Central memory CD8-positive, alpha-beta T cell (primary cell): ENCODE results near the gene TMEM219.

Experiments used
- ATAC-seq: fragments of 150-1000 bp; cut with Tn5 transposase; replicated peaks from 2 replicates; pipeline ENCODE4 v1.10.0; 2022; ENCODE audit warnings: mild to moderate bottlenecking, moderate FRiP score, moderate number of reproducible peaks; ENCODE audit not compliant: poor library complexity, severe bottlenecking; ENCODE audit errors: extremely low read depth
- DNase-seq, 2 donors: peaks; one replicate each; pipeline ENCODE4 v3.0.0; 2021; ENCODE audit warnings: low spot score in 2 of 2
- H3K27ac Mint-ChIP-seq: one replicate; pipeline ENCODE4 v1.8.0; 2022; ENCODE audit warnings: low read depth, mild to moderate bottlenecking, moderate library complexity, mixed read lengths
- H3K27me3 Mint-ChIP-seq: one replicate; pipeline ENCODE4 v1.8.0; 2022; ENCODE audit warnings: mixed read lengths
- H3K36me3 Mint-ChIP-seq: one replicate; pipeline ENCODE4 v1.8.0; 2022; ENCODE audit warnings: mild to moderate bottlenecking, moderate library complexity, mixed read lengths; ENCODE audit not compliant: insufficient read depth
- H3K4me1 Mint-ChIP-seq: one replicate; pipeline ENCODE4 v1.8.0; 2022; ENCODE audit warnings: mixed read lengths
- H3K4me3 Mint-ChIP-seq: one replicate; pipeline ENCODE4 v1.8.0; 2022; ENCODE audit warnings: mild to moderate bottlenecking, moderate library complexity, mixed read lengths
- H3K9me3 Mint-ChIP-seq: one replicate; pipeline ENCODE4 v1.8.0; 2022; ENCODE audit warnings: mixed read lengths

The TMEM219 gene

GRCh38 chr16:29996766-29997250, 34.9 kb downstream of the TMEM219 start:
- Mint-ChIP-seq H3K27me3 (no peaks in the 10 kb centered on the region), H3K27ac (peak overlapping the region; percentile 96), H3K9me3 (no peaks in the 10 kb centered on the region), H3K36me3 (peaks cover 31% of the 10 kb centered on the region), H3K4me3 (peak overlapping the region; percentile 99), H3K4me1 (peaks cover 43% of the 10 kb centered on the region)
- DNase-seq (no peak), ATAC-seq (no peak)

GRCh38 chr16:29999605-30000004, 37.7 kb downstream of the TMEM219 start:
- H3K27ac Mint-ChIP-seq, result no peak overlapping the region
- no peak overlapping the region for H3K4me3 Mint-ChIP-seq
- ATAC-seq (no peak), DNase-seq (no peak)
- peaks cover 31% of the 10 kb centered on the region for H3K36me3 Mint-ChIP-seq
- H3K4me1 Mint-ChIP-seq, result peaks cover 43% of the 10 kb centered on the region
- no peaks in the 10 kb centered on the region for H3K9me3 Mint-ChIP-seq
- no peaks in the 10 kb centered on the region for H3K27me3 Mint-ChIP-seq

GRCh38 chr16:30000735-30001631, 39.1 kb downstream of the TMEM219 start:
- Mint-ChIP-seq H3K4me3 (no peak overlapping the region), H3K27me3 (no peaks in the 10 kb centered on the region), H3K27ac (no peak overlapping the region), H3K36me3 (peaks cover 21% of the 10 kb centered on the region), H3K4me1 (peaks cover 31% of the 10 kb centered on the region), H3K9me3 (no peaks in the 10 kb centered on the region)
- DNase-seq (no peak), ATAC-seq (no peak)

- H3K9me3 Mint-ChIP-seq, result no peaks in the 10 kb centered on the region
- H3K27me3 Mint-ChIP-seq, result peaks cover 1% of the 10 kb centered on the region
- DNase-seq (no peak), ATAC-seq (no peak)
- H3K27ac Mint-ChIP-seq, result peak overlapping the region; percentile 41
- H3K4me1 Mint-ChIP-seq, result peaks cover 20% of the 10 kb centered on the region
- peaks cover 10% of the 10 kb centered on the region for H3K36me3 Mint-ChIP-seq
- no peak overlapping the region for H3K4me3 Mint-ChIP-seq
These were observed 40.9 kb downstream of the TMEM219 start for GRCh38 chr16:30002614-30003346.

- H3K27ac Mint-ChIP-seq, result no peak overlapping the region
- DNase-seq (no peak), ATAC-seq (no peak)
- H3K27me3 Mint-ChIP-seq, result peaks cover 11% of the 10 kb centered on the region
- peaks cover 20% of the 10 kb centered on the region for H3K4me1 Mint-ChIP-seq
- no peak overlapping the region for H3K4me3 Mint-ChIP-seq
- H3K9me3 Mint-ChIP-seq, result no peaks in the 10 kb centered on the region
- peaks cover 8% of the 10 kb centered on the region for H3K36me3 Mint-ChIP-seq
These were observed 42.0 kb downstream of the TMEM219 start for GRCh38 chr16:30003670-30004423.

- no peak overlapping the region for H3K27ac Mint-ChIP-seq
- H3K9me3 Mint-ChIP-seq, result no peaks in the 10 kb centered on the region
- no peak for DNase-seq
- peaks cover 8% of the 10 kb centered on the region for H3K36me3 Mint-ChIP-seq
- peaks cover 17% of the 10 kb centered on the region for H3K27me3 Mint-ChIP-seq
- H3K4me3 Mint-ChIP-seq, result no peak overlapping the region
- ATAC-seq, result no peak
- H3K4me1 Mint-ChIP-seq, result peaks cover 15% of the 10 kb centered on the region
These were observed 42.5 kb downstream of the TMEM219 start for GRCh38 chr16:30004424-30004776.

GRCh38 chr16:30004811-30005242, 42.9 kb downstream of the TMEM219 start:
- Mint-ChIP-seq H3K4me1 (peaks cover 10% of the 10 kb centered on the region), H3K4me3 (no peak overlapping the region), H3K36me3 (peaks cover 8% of the 10 kb centered on the region), H3K27me3 (peaks cover 21% of the 10 kb centered on the region), H3K9me3 (no peaks in the 10 kb centered on the region), H3K27ac (no peak overlapping the region)
- DNase-seq (no peak), ATAC-seq (no peak)

- ATAC-seq, result no peak
- H3K4me1 Mint-ChIP-seq, result peaks cover 16% of the 10 kb centered on the region
- peaks cover 8% of the 10 kb centered on the region for H3K36me3 Mint-ChIP-seq
- H3K4me3 Mint-ChIP-seq, result no peak overlapping the region
- H3K27me3 Mint-ChIP-seq, result peaks cover 28% of the 10 kb centered on the region
- H3K9me3 Mint-ChIP-seq, result no peaks in the 10 kb centered on the region
- H3K27ac Mint-ChIP-seq, result no peak overlapping the region
- DNase-seq, result no peak
These were observed 43.6 kb downstream of the TMEM219 start for GRCh38 chr16:30005341-30006094.

- Mint-ChIP-seq H3K27me3 (peaks cover 31% of the 10 kb centered on the region), H3K27ac (no peak overlapping the region), H3K36me3 (peaks cover 8% of the 10 kb centered on the region), H3K4me3 (no peak overlapping the region), H3K4me1 (peaks cover 18% of the 10 kb centered on the region), H3K9me3 (no peaks in the 10 kb centered on the region)
- DNase-seq (no peak), ATAC-seq (no peak)
These were observed 44.2 kb downstream of the TMEM219 start for GRCh38 chr16:30006095-30006473.

- Mint-ChIP-seq H3K36me3 (peaks cover 8% of the 10 kb centered on the region), H3K27me3 (peaks cover 35% of the 10 kb centered on the region), H3K4me3 (no peak overlapping the region), H3K4me1 (peaks cover 17% of the 10 kb centered on the region), H3K27ac (no peak overlapping the region), H3K9me3 (no peaks in the 10 kb centered on the region)
- ATAC-seq (no peak), DNase-seq (no peak)
These were observed 44.9 kb downstream of the TMEM219 start for GRCh38 chr16:30006659-30007377.

- DNase-seq (no peak), ATAC-seq (no peak)
- Mint-ChIP-seq H3K27ac (no peak overlapping the region), H3K4me3 (no peak overlapping the region), H3K4me1 (peaks cover 15% of the 10 kb centered on the region), H3K27me3 (peaks cover 41% of the 10 kb centered on the region), H3K9me3 (no peaks in the 10 kb centered on the region), H3K36me3 (peaks cover 6% of the 10 kb centered on the region)
These were observed 45.6 kb downstream of the TMEM219 start for GRCh38 chr16:30007378-30007895.
